GM12878 (cell line): Measurements from ENCODE around the gene TMEM132C. TPM values are rescaled to one million over a fixed set of nuclear protein-coding genes. Genes with fewer than 3 reads are reported as not detected.

Experiments
- ATAC-seq: fragments of 200-7000 bp; cut with Tn5 transposase; 3 replicates; pipeline ENCODE4 v1.9.1; 2020; ENCODE audit warnings: mild to moderate bottlenecking, moderate library complexity
- BruUV-seq: library from RNA; stranded (reverse); fragments of 400-500 nt; replicated peaks from 2 replicates; lab custom pipeline; 2021; lab: Mats Ljungman, UMichigan
- CTCF ChIA-PET: fragments of 300-600 bp; sonication (Branson Sonifier 250); formaldehyde crosslinking; extraction: SDS; loops from one replicate; lab custom pipeline; 2021; ENCODE audit warnings: inconsistent platforms; lab: Yijun Ruan, JAX
- POLR2A ChIA-PET: fragments of 350-600 bp; formaldehyde crosslinking; extraction: SDS; loops from one replicate; lab custom pipeline; 2021; ENCODE audit warnings: inconsistent platforms; lab: Charles Lee
- RAD21 ChIA-PET: fragments of 300-600 bp; sonication (Branson Sonifier 250); formaldehyde crosslinking; loops from one replicate; lab custom pipeline; 2023; ENCODE audit warnings: antibody characterized with exemption; ENCODE audit not compliant: unreplicated experiment; lab: Charles Lee
- SMC1A ChIA-PET: fragments of 300-600 bp; sonication (Branson Sonifier 250); formaldehyde crosslinking; loops from one replicate; lab custom pipeline; 2023; ENCODE audit not compliant: unreplicated experiment, uncharacterized antibody; lab: Charles Lee
- DNase-seq: peaks from one replicate; pipeline ENCODE4 v3.0.0-alpha.2; 2011; ENCODE audit warnings: low read depth, low spot score
- FAIRE-seq: peaks from 3 replicates; lab custom pipeline; 2011; peaks lifted over from hg19 to GRCh38; lab: Jason Lieb, UNC
- H2AFZ ChIP-seq: 2 replicates; pipeline ENCODE4 v1.6.0; 2011; ENCODE audit warnings: low read depth, low read length, control low read depth; ENCODE audit not compliant: control insufficient read depth
- H3K27ac ChIP-seq: 2 replicates; pipeline ENCODE4 v1.5.1; 2011; ENCODE audit warnings: control low read depth; ENCODE audit not compliant: control insufficient read depth, insufficient read depth
- H3K27me3 ChIP-seq, 2 experiments: replicated peaks in 1 of 2; 2 replicates each; pipeline versions ENCODE4 v1.6.0 to v1.6.1; 2011; ENCODE audit warnings: low read length in 1 of 2; ENCODE audit not compliant: control insufficient read depth in 2 of 2, insufficient read depth in 2 of 2
- H3K36me3 ChIP-seq, 2 experiments: 2 replicates each; pipeline ENCODE4 v1.5.1; 2011; ENCODE audit warnings: low read length in 1 of 2; ENCODE audit not compliant: control insufficient read depth in 2 of 2, insufficient read depth in 2 of 2
- H3K4me1 ChIP-seq: 2 replicates; pipeline ENCODE4 v1.6.1; 2011; ENCODE audit warnings: mild to moderate bottlenecking, low read length, moderate library complexity, mixed read lengths; ENCODE audit not compliant: control insufficient read depth, insufficient read depth
- H3K4me2 ChIP-seq: 2 replicates; pipeline ENCODE4 v1.6.0; 2011; ENCODE audit warnings: control low read depth; ENCODE audit not compliant: control insufficient read depth, insufficient read depth
- H3K4me3 ChIP-seq: fragments of 200-600 bp; sonication (generic); 2 replicates; pipeline ENCODE4 v1.5.1; 2016
- H3K79me2 ChIP-seq: 2 replicates; pipeline ENCODE4 v1.6.0; 2011; ENCODE audit warnings: low read length; ENCODE audit not compliant: control insufficient read depth, insufficient read depth
- H3K9ac ChIP-seq: 2 replicates; pipeline ENCODE4 v1.8.0; 2011; ENCODE audit warnings: low read length, control low read depth, mixed read lengths; ENCODE audit not compliant: control insufficient read depth, insufficient read depth
- H3K9me3 ChIP-seq: replicated peaks from 3 replicates; pipeline ENCODE4 v1.5.1; 2011; ENCODE audit warnings: mild to moderate bottlenecking, low read length; ENCODE audit not compliant: control insufficient read depth, insufficient read depth
- H4K20me1 ChIP-seq: 2 replicates; pipeline ENCODE4 v1.6.0; 2011; ENCODE audit not compliant: control insufficient read depth, insufficient read depth
- ASH2L ChIP-seq: fragments of 300-600, 200-600 bp; sonication (generic); IDR thresholded peaks from 2 replicates; pipeline ENCODE4 v1.6.1; 2017; ENCODE audit warnings: low read depth, mild to moderate bottlenecking, borderline replicate concordance
- CEBPB ChIP-seq, 2 experiments: fragments of 150-350 bp in 1 of 2; IDR thresholded peaks; 2 replicates each; pipeline ENCODE4 v1.6.1; 2012 to 2014; ENCODE audit warnings: low read depth in 2 of 2, low read length in 2 of 2, borderline replicate concordance in 1 of 2, inconsistent platforms in 1 of 2
- EP300 ChIP-seq, 2 experiments: fragments of 150-350 bp in 1 of 2; IDR thresholded peaks; 2 replicates each; pipeline ENCODE4 v1.6.1; 2011 to 2012; ENCODE audit warnings: low read depth in 2 of 2, low read length in 2 of 2, borderline replicate concordance in 1 of 2, improper control_type of control experiment in 1 of 2, inconsistent platforms in 1 of 2; ENCODE audit not compliant: control insufficient read depth in 1 of 2
- NBN ChIP-seq: fragments of 450-650 bp; IDR thresholded peaks from 2 replicates; pipeline ENCODE4 v1.6.1; 2016
- PAX8 ChIP-seq: fragments of 450-650 bp; IDR thresholded peaks from 2 replicates; pipeline ENCODE4 v1.6.1; 2017; ENCODE audit warnings: mild to moderate bottlenecking, moderate library complexity
- SMAD1 ChIP-seq: fragments of 450-650 bp; IDR thresholded peaks from 2 replicates; pipeline ENCODE4 v1.6.1; 2018; ENCODE audit warnings: mild to moderate bottlenecking, low read depth; ENCODE audit not compliant: partially characterized antibody
- TCF7 ChIP-seq: IDR thresholded peaks from 2 replicates; pipeline ENCODE4 v1.6.1; 2014; ENCODE audit warnings: antibody characterized with exemption, borderline replicate concordance
- YBX1 ChIP-seq: fragments of 450-650 bp; IDR thresholded peaks from 2 replicates; pipeline ENCODE4 v1.6.1; 2016; ENCODE audit warnings: antibody characterized with exemption
- WGBS: methylation state at CpG from one replicate; pipeline ENCODE4 v1.1.6; 2016; ENCODE audit warnings: low lambda C conversion rate; ENCODE audit not compliant: insufficient replicate concordance, insufficient coverage; ENCODE audit errors: missing lambda C conversion rate; 5-methylcytosine and 5-hydroxymethylcytosine counted together
- in situ Hi-C: fragments of 300-500 bp; cut with MboI; formaldehyde crosslinking; loops from 9 replicates; pipeline ENCODE4 v1.14.3; 2018; ENCODE audit warnings: mixed read lengths
- intact Hi-C: fragments of 100-400 bp; cut with micrococcal nuclease; formaldehyde crosslinking; loops from one replicate; pipeline ENCODE4 v1.14.2; 2022; ENCODE audit not compliant: unreplicated experiment
- polyA plus RNA-seq, 11 experiments: library from polyadenylated mRNA; depleted of rRNA in 4 of 11; unstranded in 6 of 11; stranded (reverse) in 5 of 11; fragments of >200 nt; fragmentation: Nextera tagmentation in 4 of 11; fragmentation: Illumina TruSeq in 1 of 11; extraction: Ambion mirVana in 4 of 11; extraction: Trizol in 1 of 11; gene quantifications; 1 replicate in 1 of 11; 2 replicates in 10 of 11; pipeline versions ENCODE4 v1.2.1 to v1.2.3, GENCODE V29; 2011 to 2016; ENCODE audit warnings: inconsistent platforms in 2 of 11, missing spikeins in 2 of 11, low read depth in 1 of 11
- total RNA-seq, 4 experiments: library from RNA; depleted of rRNA in 3 of 4; stranded (reverse); fragments of >200 nt in 3 of 4; fragmentation: Illumina TruSeq in 1 of 4; extraction: Trizol in 1 of 4; gene quantifications; 2 replicates each; pipeline versions ENCODE4 v1.2.1 to v1.2.3, GENCODE V29; 2013 to 2021
- TF ChIP-seq, protein P1 (sequence below): IDR thresholded peaks from 2 replicates; pipeline ENCODE4 v1.6.1; 2012; ENCODE audit warnings: mild to moderate bottlenecking, low read depth, low read length
- TF ChIP-seq, protein P2 (sequence below): fragments of 450-650 bp; IDR thresholded peaks from 2 replicates; pipeline ENCODE4 v1.6.1; 2017; ENCODE audit warnings: mild to moderate bottlenecking, low read depth, inconsistent platforms; ENCODE audit not compliant: poor library complexity, severe bottlenecking

TMEM132C gene
- total and polyA plus RNA-seq, 10 of the 15 experiments (the other 5 are each of a cell fraction or from before 2014, with no cell fraction given) = not detected

DNA sequence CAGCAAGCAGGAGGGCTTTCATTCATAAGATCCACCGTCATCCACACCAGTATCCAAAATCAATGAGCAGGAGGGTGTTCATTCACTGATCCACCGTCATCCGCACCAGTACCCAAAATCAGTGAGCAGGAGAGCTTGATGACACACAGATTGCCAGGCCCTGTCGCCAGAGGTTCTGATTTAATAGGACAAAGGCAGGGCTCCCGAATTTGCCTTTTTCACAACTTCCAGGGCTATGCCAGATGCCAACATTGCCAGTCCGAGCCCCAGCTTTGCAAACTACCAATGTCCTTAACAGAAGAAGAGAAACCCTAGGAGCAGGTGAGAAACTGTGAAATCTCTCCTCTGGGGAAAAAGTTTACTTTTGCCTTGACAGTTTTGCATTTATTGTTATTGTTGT lies 441.8 kb downstream of the TMEM132C start:
- no TSS peak for BruUV-seq
- ChIA-PET SMC1A (no interaction called here), RAD21 (no interaction called here), CTCF (interaction anchor here (0.6 kb wide), 1 partner anchor 43 kb away, joined by 3 read pairs; no protein-coding TSS in a partner anchor), POLR2A (no interaction called here)
- no peaks in the 10 kb centered on the region for H3K79me2 ChIP-seq
- no peaks in the 10 kb centered on the region for H4K20me1 ChIP-seq
- no peak for FAIRE-seq
- no peak overlapping the region for H2AFZ ChIP-seq
- no peaks in the 10 kb centered on the region for H3K9me3 ChIP-seq
- H3K27me3 ChIP-seq = no peaks in the 10 kb centered on the region
- no peak overlapping the region for H3K4me3 ChIP-seq
- H3K4me1 ChIP-seq = no peaks in the 10 kb centered on the region
- DNase-seq = no peak
- TF ChIP-seq, protein P1, sequence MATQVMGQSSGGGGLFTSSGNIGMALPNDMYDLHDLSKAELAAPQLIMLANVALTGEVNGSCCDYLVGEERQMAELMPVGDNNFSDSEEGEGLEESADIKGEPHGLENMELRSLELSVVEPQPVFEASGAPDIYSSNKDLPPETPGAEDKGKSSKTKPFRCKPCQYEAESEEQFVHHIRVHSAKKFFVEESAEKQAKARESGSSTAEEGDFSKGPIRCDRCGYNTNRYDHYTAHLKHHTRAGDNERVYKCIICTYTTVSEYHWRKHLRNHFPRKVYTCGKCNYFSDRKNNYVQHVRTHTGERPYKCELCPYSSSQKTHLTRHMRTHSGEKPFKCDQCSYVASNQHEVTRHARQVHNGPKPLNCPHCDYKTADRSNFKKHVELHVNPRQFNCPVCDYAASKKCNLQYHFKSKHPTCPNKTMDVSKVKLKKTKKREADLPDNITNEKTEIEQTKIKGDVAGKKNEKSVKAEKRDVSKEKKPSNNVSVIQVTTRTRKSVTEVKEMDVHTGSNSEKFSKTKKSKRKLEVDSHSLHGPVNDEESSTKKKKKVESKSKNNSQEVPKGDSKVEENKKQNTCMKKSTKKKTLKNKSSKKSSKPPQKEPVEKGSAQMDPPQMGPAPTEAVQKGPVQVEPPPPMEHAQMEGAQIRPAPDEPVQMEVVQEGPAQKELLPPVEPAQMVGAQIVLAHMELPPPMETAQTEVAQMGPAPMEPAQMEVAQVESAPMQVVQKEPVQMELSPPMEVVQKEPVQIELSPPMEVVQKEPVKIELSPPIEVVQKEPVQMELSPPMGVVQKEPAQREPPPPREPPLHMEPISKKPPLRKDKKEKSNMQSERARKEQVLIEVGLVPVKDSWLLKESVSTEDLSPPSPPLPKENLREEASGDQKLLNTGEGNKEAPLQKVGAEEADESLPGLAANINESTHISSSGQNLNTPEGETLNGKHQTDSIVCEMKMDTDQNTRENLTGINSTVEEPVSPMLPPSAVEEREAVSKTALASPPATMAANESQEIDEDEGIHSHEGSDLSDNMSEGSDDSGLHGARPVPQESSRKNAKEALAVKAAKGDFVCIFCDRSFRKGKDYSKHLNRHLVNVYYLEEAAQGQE = no peak
- TF ChIP-seq PAX8 (no peak), ASH2L (no peak), NBN (no peak), YBX1 (no peak), SMAD1 (no peak), TCF7 (no peak), CEBPB (IDR thresholded peaks at IDR 0.05; ENCODE audit: borderline replicate concordance in 1 of 2, low read depth in 2 of 2, low read length in 2 of 2) (no peak), EP300 (IDR thresholded peaks at IDR 0.05; ENCODE audit: borderline replicate concordance in 1 of 2, control insufficient read depth in 1 of 2, low read depth in 2 of 2, low read length in 2 of 2) (no peak)
- TF ChIP-seq, protein P2, sequence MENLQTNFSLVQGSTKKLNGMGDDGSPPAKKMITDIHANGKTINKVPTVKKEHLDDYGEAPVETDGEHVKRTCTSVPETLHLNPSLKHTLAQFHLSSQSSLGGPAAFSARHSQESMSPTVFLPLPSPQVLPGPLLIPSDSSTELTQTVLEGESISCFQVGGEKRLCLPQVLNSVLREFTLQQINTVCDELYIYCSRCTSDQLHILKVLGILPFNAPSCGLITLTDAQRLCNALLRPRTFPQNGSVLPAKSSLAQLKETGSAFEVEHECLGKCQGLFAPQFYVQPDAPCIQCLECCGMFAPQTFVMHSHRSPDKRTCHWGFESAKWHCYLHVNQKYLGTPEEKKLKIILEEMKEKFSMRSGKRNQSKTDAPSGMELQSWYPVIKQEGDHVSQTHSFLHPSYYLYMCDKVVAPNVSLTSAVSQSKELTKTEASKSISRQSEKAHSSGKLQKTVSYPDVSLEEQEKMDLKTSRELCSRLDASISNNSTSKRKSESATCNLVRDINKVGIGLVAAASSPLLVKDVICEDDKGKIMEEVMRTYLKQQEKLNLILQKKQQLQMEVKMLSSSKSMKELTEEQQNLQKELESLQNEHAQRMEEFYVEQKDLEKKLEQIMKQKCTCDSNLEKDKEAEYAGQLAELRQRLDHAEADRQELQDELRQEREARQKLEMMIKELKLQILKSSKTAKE = no peak
- in situ Hi-C loops (no loop called here), intact Hi-C loops (no loop called here)
- H3K36me3 ChIP-seq = no peaks in the 10 kb centered on the region
- ATAC-seq = no peak
- H3K9ac ChIP-seq = no peak overlapping the region
- no peak overlapping the region for H3K4me2 ChIP-seq
- H3K27ac ChIP-seq = no peak overlapping the region
- 24% methylated on average over 6 of the region's 6 CpGs for WGBS
